Frontal cortex (tissue), 4 donors: ENCODE measurements around the gene TMPRSS15. TPM values are rescaled to one million over a fixed set of nuclear protein-coding genes. Genes with fewer than 3 reads are reported as not detected.
"Not testable (repeated sequence)": the region's sequence is repeated elsewhere in the genome, so short reads cannot be mapped to it uniquely, and the experiment has no call there.

Source experiments
- DNase-seq, 2 donors: peaks; one replicate each; pipeline ENCODE4 v3.0.0; 2012; ENCODE audit warnings: low spot score in 2 of 2
- FAIRE-seq: peaks from 2 replicates; lab custom pipeline; 2012; peaks lifted over from hg19 to GRCh38; lab: Jason Lieb, UNC
- total RNA-seq: library from RNA; depleted of rRNA; stranded (reverse); fragments of >200 nt; gene quantifications from one replicate; pipeline ENCODE4 v1.2.3, GENCODE V29; 2014
- donor health status: control.
- donor health status: control.
- donor health status: control.

Gene TMPRSS15
- not detected for total RNA-seq

- DNase-seq (no peak), FAIRE-seq (no peak)
Observed at GRCh38 chr21:18403735-18404450, at the start of gene TMPRSS15. Gene TMPRSS15 (minus strand): TSS chr21:18403785. CDS start chr21:18403622, 163 bp downstream.

- FAIRE-seq = no peak
Observed at GRCh38 chr21:18451670-18452069, 48.1 kb upstream of the TMPRSS15 start.

GRCh38 chr21:18449605-18450550 is 46.3 kb upstream of the TMPRSS15 start:
- FAIRE-seq (no peak), DNase-seq (no peak)

More at GRCh38 chr21:18451670-18452069, 48.1 kb upstream of the TMPRSS15 start:
- DNase-seq = no peak

- FAIRE-seq (no peak), DNase-seq (no peak)
Observed at GRCh38 chr21:18443701-18444100, 40.1 kb upstream of the TMPRSS15 start.

GRCh38 chr21:18443085-18443484 is 39.5 kb upstream of the TMPRSS15 start:
- DNase-seq (no peak), FAIRE-seq (no peak)

- FAIRE-seq = no peak
- no peak for DNase-seq
Observed at GRCh38 chr21:18430341-18430740, 26.8 kb upstream of the TMPRSS15 start.

GRCh38 chr21:18424276-18424675 is 20.7 kb upstream of the TMPRSS15 start:
- no peak for FAIRE-seq

GRCh38 chr21:18417141-18417790 is 13.7 kb upstream of the TMPRSS15 start:
- DNase-seq (no peak), FAIRE-seq (no peak)

More at GRCh38 chr21:18424276-18424675, 20.7 kb upstream of the TMPRSS15 start:
- DNase-seq = no peak

- FAIRE-seq (no peak), DNase-seq (no peak)
Observed at GRCh38 chr21:18411565-18411964, 8.0 kb upstream of the TMPRSS15 start.

- DNase-seq (no peak), FAIRE-seq (no peak)
Observed at GRCh38 chr21:18409579-18409978, 6.0 kb upstream of the TMPRSS15 start.

- DNase-seq (no peak), FAIRE-seq (no peak)
Observed at GRCh38 chr21:18398843-18399242, 4.7 kb downstream of the TMPRSS15 start.

GRCh38 chr21:18387994-18388393 is 15.6 kb downstream of the TMPRSS15 start:
- no peak for DNase-seq
- no peak for FAIRE-seq

- DNase-seq (no peak), FAIRE-seq (peak; percentile 68)
Observed at GRCh38 chr21:18384771-18385170, 18.8 kb downstream of the TMPRSS15 start.

GRCh38 chr21:18382934-18383619 is 20.5 kb downstream of the TMPRSS15 start:
- FAIRE-seq, DNase-seq: not testable (repeated sequence)

GRCh38 chr21:18382141-18382540 is 21.4 kb downstream of the TMPRSS15 start:
- no peak for DNase-seq
- FAIRE-seq = no peak

GRCh38 chr21:18373606-18374005 is 30.0 kb downstream of the TMPRSS15 start:
- FAIRE-seq = no peak
- no peak for DNase-seq

- DNase-seq (no peak), FAIRE-seq (no peak)
Observed at GRCh38 chr21:18370301-18370700, 33.3 kb downstream of the TMPRSS15 start.

GRCh38 chr21:18369115-18369514 is 34.5 kb downstream of the TMPRSS15 start:
- no peak for FAIRE-seq
- DNase-seq = no peak

GRCh38 chr21:18368205-18368604 is 35.4 kb downstream of the TMPRSS15 start:
- FAIRE-seq (no peak), DNase-seq (no peak)

- DNase-seq (no peak), FAIRE-seq (no peak)
Observed at GRCh38 chr21:18356801-18357200, 46.8 kb downstream of the TMPRSS15 start.
